Thoracic aorta (tissue), 2 donors: ENCODE measurements around the gene CLEC2A. TPM values are rescaled to one million over a fixed set of nuclear protein-coding genes. Genes with fewer than 3 reads are reported as not detected.

Experiments
- ATAC-seq: fragments of 150-250 bp; one replicate; pipeline ENCODE4 v1.8.0; 2017; ENCODE audit warnings: low read depth; ENCODE audit not compliant: insufficient number of reproducible peaks, low FRiP score
- DNase-seq: peaks from one replicate; pipeline ENCODE4 v3.0.0-alpha.2; 2020; ENCODE audit warnings: low spot score
- H3K27ac ChIP-seq, 2 donors: fragments of 200-600 bp; sonication (generic); 1 replicate in 1 of 2; 2 replicates in 1 of 2; pipeline ENCODE4 v1.5.1; 2016; ENCODE audit warnings: mild to moderate bottlenecking in 2 of 2, moderate library complexity in 2 of 2
- H3K27me3 ChIP-seq: fragments of 200-600 bp; sonication (generic); replicated peaks from 2 replicates; pipeline ENCODE4 v1.6.0; 2016; ENCODE audit warnings: mild to moderate bottlenecking; ENCODE audit not compliant: insufficient read depth
- H3K36me3 ChIP-seq: fragments of 200-600 bp; sonication (generic); one replicate; pipeline ENCODE4 v1.5.1; 2016
- H3K4me1 ChIP-seq, 2 donors: fragments of 200-600 bp; sonication (generic); 1 replicate in 1 of 2; 2 replicates in 1 of 2; pipeline versions ENCODE4 v1.5.1 to v1.6.0; 2016; ENCODE audit warnings: low read depth in 2 of 2, mild to moderate bottlenecking in 1 of 2; ENCODE audit not compliant: control insufficient read depth in 1 of 2
- H3K4me3 ChIP-seq: fragments of 200-600 bp; sonication (generic); 2 replicates; pipeline ENCODE4 v1.5.1; 2016; ENCODE audit warnings: mild to moderate bottlenecking
- H3K9me3 ChIP-seq: fragments of 200-600 bp; sonication (generic); 2 replicates; pipeline ENCODE4 v1.5.1; 2016
- CTCF ChIP-seq: fragments of 200-600 bp; sonication (generic); IDR thresholded peaks from one replicate; pipeline ENCODE4 v1.5.1; 2019; ENCODE audit warnings: antibody characterized with exemption
- total RNA-seq, 2 donors: library from RNA; depleted of rRNA; stranded (reverse); fragments of >200 nt; gene quantifications; one replicate each; pipeline versions ENCODE4 v1.1.0 to v1.2.3, GENCODE V29; 2016

CLEC2A gene
- total RNA-seq, 2 donors from 2014 or later, result not detected

- Histone ChIP-seq H3K4me1 (peaks cover 0 to 5% of the 10 kb centered on the region in 2 donors), H3K27ac (peak within 1 kb of the TSS in 1 of 2 donors; percentile 53), H3K27me3 (no peaks in the 10 kb centered on the region), H3K9me3 (no peaks in the 10 kb centered on the region), H3K4me3 (peak within 1 kb of the TSS; percentile 62), H3K36me3 (no peaks in the 10 kb centered on the region)
- no peak for TF ChIP-seq CTCF
- ATAC-seq, result no peak
- DNase-seq, result no peak
Observed at GRCh38 chr12:9869307-9870161, 62.6 kb downstream of the CLEC2A start, which contains the start of gene CLEC2B. Gene CLEC2B (minus strand): TSS chr12:9869354.

- peaks cover 0 to 5% of the 10 kb centered on the region in 2 donors for H3K4me1 ChIP-seq
- ATAC-seq (no peak), DNase-seq (no peak)
- peak overlapping the region; percentile 62 for H3K4me3 ChIP-seq
- TF ChIP-seq CTCF, result no peak
- no peaks in the 10 kb centered on the region for H3K36me3 ChIP-seq
- peaks cover 4% of the 10 kb centered on the region for H3K9me3 ChIP-seq
- no peaks in the 10 kb centered on the region for H3K27me3 ChIP-seq
- H3K27ac ChIP-seq, result peak overlapping the region in 1 of 2 donors; percentile 53
Observed at GRCh38 chr12:9868951-9869306, 63.2 kb downstream of the CLEC2A start.

- no peak for TF ChIP-seq CTCF
- ATAC-seq, result no peak
- Histone ChIP-seq H3K9me3 (peaks cover 4% of the 10 kb centered on the region), H3K4me3 (peak overlapping the region; percentile 62), H3K27me3 (no peaks in the 10 kb centered on the region), H3K4me1 (peaks cover 0 to 5% of the 10 kb centered on the region in 2 donors), H3K36me3 (no peaks in the 10 kb centered on the region), H3K27ac (peak overlapping the region in 1 of 2 donors; percentile 53)
- no peak for DNase-seq
Observed at GRCh38 chr12:9868311-9868801, 63.8 kb downstream of the CLEC2A start.

- Histone ChIP-seq H3K4me3 (peak overlapping the region; percentile 50), H3K9me3 (peaks cover 4% of the 10 kb centered on the region), H3K4me1 (peaks cover 0 to 5% of the 10 kb centered on the region in 2 donors), H3K27ac (no peak overlapping the region), H3K27me3 (no peaks in the 10 kb centered on the region), H3K36me3 (no peaks in the 10 kb centered on the region)
- DNase-seq (no peak), ATAC-seq (no peak)
- no peak for TF ChIP-seq CTCF
Observed at GRCh38 chr12:9867531-9867930, 64.6 kb downstream of the CLEC2A start.

GRCh38 chr12:9866860-9867269, 65.3 kb downstream of the CLEC2A start:
- peak overlapping the region; percentile 50 for H3K4me3 ChIP-seq
- H3K27me3 ChIP-seq, result no peaks in the 10 kb centered on the region
- no peak for ATAC-seq
- H3K27ac ChIP-seq, result no peak overlapping the region
- TF ChIP-seq CTCF, result no peak
- no peak for DNase-seq
- no peaks in the 10 kb centered on the region for H3K36me3 ChIP-seq
- H3K4me1 ChIP-seq, result peaks cover 0 to 5% of the 10 kb centered on the region in 2 donors
- peaks cover 4% of the 10 kb centered on the region for H3K9me3 ChIP-seq
